Heart right ventricle (tissue), 16 donors: ENCODE results near the gene SURF2. TPM values are rescaled to one million over a fixed set of nuclear protein-coding genes. Genes with fewer than 3 reads are reported as not detected.
"Not testable (repeated sequence)": the region's sequence is repeated elsewhere in the genome, so short reads cannot be mapped to it uniquely, and the experiment has no call there.

Experiments
- ATAC-seq, 8 donors: fragments of 200-7000 bp; cut with Tn5 transposase; one replicate each; pipeline ENCODE4 v1.9.1; 2020; ENCODE audit warnings: mild to moderate bottlenecking in 8 of 8, moderate library complexity in 8 of 8, moderate number of reproducible peaks in 1 of 8
- DNase-seq, 2 donors: peaks; one replicate each; pipeline ENCODE4 v3.0.0-alpha.2; 2020
- H3K27ac ChIP-seq, 10 donors: fragments of 200-600 bp; sonication (generic) in 2 of 10; one replicate each; pipeline versions ENCODE4 v1.5.0 to v1.8.0; 2020 to 2022; ENCODE audit warnings: mild to moderate bottlenecking in 3 of 10
- H3K27me3 ChIP-seq, 7 donors: fragments of 200-600 bp; one replicate each; pipeline ENCODE4 v1.8.0; 2021 to 2022; ENCODE audit warnings: mild to moderate bottlenecking in 2 of 7
- H3K36me3 ChIP-seq, 9 donors: fragments of 200-600 bp; sonication (generic) in 1 of 9; one replicate each; pipeline versions ENCODE4 v1.5.0 to v1.8.0; 2020 to 2022; ENCODE audit warnings: mild to moderate bottlenecking in 2 of 9
- H3K4me1 ChIP-seq, 9 donors: fragments of 200-600 bp; sonication (generic) in 1 of 9; one replicate each; pipeline versions ENCODE4 v1.5.0 to v1.8.0; 2020 to 2022; ENCODE audit warnings: mild to moderate bottlenecking in 4 of 9
- H3K4me3 ChIP-seq, 10 donors: fragments of 200-600 bp; sonication (generic) in 2 of 10; one replicate each; pipeline versions ENCODE4 v1.5.0 to v1.8.0; 2020 to 2022; ENCODE audit warnings: mild to moderate bottlenecking in 7 of 10, moderate library complexity in 2 of 10
- H3K9me3 ChIP-seq, 11 donors: fragments of 200-600 bp in 10 of 11; sonication (generic) in 2 of 11; one replicate each; pipeline versions ENCODE4 v1.5.0 to v1.8.0; 2013 to 2022; ENCODE audit warnings: mild to moderate bottlenecking in 2 of 11, control low read depth in 1 of 11, moderate library complexity in 1 of 11
- WGBS, 2 donors: extraction: QIAGEN DNeasy Blood & Tissue Kit; methylation state at CpG; one replicate each; pipeline ENCODE4 v1.1.7; 2013; ENCODE audit warnings: inconsistent platforms in 1 of 2; 5-methylcytosine and 5-hydroxymethylcytosine counted together
- intact Hi-C, 10 donors: fragments of 100-400 bp; cut with DNase I; formaldehyde crosslinking; loops; one replicate each; pipeline versions ENCODE4 v1.11.1 to v1.14.2; 2022
- polyA plus RNA-seq, 2 donors: library from polyadenylated mRNA; stranded (reverse); fragments of 200-250 nt; gene quantifications; one replicate each; pipeline ENCODE4 v1.2.3, GENCODE V29; 2013
- total RNA-seq, 10 donors: library from RNA; stranded (reverse); fragmentation: NEBNext Ultra II Directional in 3 of 10; extraction: Animal tissue kit (Norgen Biotek cat#: 25700) in 3 of 10; gene quantifications; one replicate each; pipeline versions ENCODE4 v1.2.1 to v1.2.4, GENCODE V29; 2021 to 2023
- TF ChIP-seq, protein P1 (sequence below), 9 donors: fragments of 200-600 bp; sonication (generic) in 2 of 9; IDR thresholded peaks; one replicate each; pipeline versions ENCODE4 v1.5.0 to v1.8.0; 2021 to 2022; ENCODE audit warnings: antibody characterized with exemption in 9 of 9, mild to moderate bottlenecking in 5 of 9, moderate library complexity in 1 of 9
- donor health status: Arrhythmogenic right ventricular cardiomyopathy.
- donor health status: ischemic (EF 13 %, LVEDD 7.1; RV severe dilation, severe dysfunction).
- donor health status: healthy with polysubstance abuse.
- donor health status: DM: no; HTN: yes; CAD: no.
- donor health status: DM: no; HTN: no; CAD: no.
- donor health status: ischemic (EF 25% LVEDD 6.9; RV normal size, moderate dysfunction).
- donor health status: ischemic (EF 25% LVEDD 5.7; RV mildly dilated, moderate dysfunction).
- donor health status: healthy.
- donor health status: DM: yes; HTN: yes; CAD: no.
- donor health status: Ischemic cardiomyopathy.
- donor health status: ischemic (EF 35%, LVEDD 5.7; RV mildly dilated, moderate dysfunction).
- donor health status: nonischemic (EF 11% LVEDD 7.7; RV severe dilation, severe dysfunction).
- donor health status: DM: yes; HTN: yes; CAD: no.
- donor health status: PGD.
- donor health status: ischemic (EF 29% LVEDD 5.4; RV normal size, mild dysfunction).
- donor health status: nonischemic (EF 23%, LVEDD 6.1; RV moderate dilation, normal function).

Gene SURF2
- total and polyA plus RNA-seq, 12 donors, result 9.7 to 44.8 (median 14.2) TPM

DNA sequence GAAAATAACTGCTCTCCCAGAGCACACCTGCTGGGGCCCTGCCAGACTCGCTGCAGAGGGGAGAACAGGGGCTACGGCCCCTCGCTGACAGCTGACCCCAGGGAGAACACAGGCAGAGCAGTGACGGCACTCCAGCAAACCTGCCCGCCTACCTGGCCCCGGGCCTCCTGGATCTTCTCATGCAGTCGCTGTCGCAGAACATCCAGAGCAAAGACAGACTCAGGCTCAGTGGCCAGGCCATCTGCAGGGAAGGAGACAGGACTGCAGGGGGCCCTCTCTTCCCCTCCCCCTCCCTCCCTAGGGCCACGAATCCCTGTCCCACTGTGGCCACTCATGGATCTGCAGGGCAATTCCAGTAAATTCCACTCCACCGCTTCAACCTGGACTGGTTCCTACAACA is 22.8 kb upstream of the SURF2 start:
- no peak for ATAC-seq

DNA sequence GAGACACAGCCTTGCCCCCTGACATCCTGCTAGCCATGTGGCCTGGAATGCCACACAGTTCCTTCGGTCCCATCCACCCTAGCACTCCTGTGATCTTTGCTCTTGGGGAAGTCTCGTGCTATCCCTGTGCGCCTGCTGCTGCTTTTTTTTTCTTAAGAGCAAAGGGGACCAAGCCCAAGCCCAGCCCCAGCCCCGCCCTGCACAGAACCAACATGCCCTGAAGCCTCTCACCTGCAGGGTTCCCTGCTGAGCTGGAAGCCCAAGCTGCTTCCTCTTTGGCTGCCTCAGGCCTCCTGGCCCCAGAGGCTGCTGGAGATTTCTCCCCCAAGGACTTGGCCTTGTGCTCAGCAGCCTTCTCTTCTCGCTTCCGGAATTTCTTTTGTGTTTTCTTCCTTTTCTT is 22.2 kb upstream of the SURF2 start:
- Histone ChIP-seq H3K4me1 (peaks cover 4 to 36% (median 21%) of the 10 kb centered on the region in 9 donors), H3K27me3 (no peaks in the 10 kb centered on the region), H3K9me3 (no peaks in the 10 kb centered on the region), H3K27ac (no peak overlapping the region), H3K36me3 (peaks cover 0 to 58% (median 33%) of the 10 kb centered on the region in 9 donors), H3K4me3 (no peak overlapping the region)
- 89 to 90% methylated on average over 6 of the region's 6 CpGs for WGBS, 2 donors
- TF ChIP-seq, protein P1, sequence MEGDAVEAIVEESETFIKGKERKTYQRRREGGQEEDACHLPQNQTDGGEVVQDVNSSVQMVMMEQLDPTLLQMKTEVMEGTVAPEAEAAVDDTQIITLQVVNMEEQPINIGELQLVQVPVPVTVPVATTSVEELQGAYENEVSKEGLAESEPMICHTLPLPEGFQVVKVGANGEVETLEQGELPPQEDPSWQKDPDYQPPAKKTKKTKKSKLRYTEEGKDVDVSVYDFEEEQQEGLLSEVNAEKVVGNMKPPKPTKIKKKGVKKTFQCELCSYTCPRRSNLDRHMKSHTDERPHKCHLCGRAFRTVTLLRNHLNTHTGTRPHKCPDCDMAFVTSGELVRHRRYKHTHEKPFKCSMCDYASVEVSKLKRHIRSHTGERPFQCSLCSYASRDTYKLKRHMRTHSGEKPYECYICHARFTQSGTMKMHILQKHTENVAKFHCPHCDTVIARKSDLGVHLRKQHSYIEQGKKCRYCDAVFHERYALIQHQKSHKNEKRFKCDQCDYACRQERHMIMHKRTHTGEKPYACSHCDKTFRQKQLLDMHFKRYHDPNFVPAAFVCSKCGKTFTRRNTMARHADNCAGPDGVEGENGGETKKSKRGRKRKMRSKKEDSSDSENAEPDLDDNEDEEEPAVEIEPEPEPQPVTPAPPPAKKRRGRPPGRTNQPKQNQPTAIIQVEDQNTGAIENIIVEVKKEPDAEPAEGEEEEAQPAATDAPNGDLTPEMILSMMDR (IDR thresholded peaks at IDR 0.05), result no peak
- ATAC-seq (no peak), DNase-seq (no peak)
- intact Hi-C loops, result loop anchor here in 5 of 10 donors (5.0 to 10.0 kb wide), 5 partner anchors 43 to 299 kb away; partner anchors contain the start of genes GTF3C5 (in 1 of the 5), STKLD1 (in 1 of the 5) and SURF4 (in 1 of the 5)

More for the DNA sequence above, 22.8 kb upstream of the SURF2 start:
- Histone ChIP-seq H3K4me3 (no peak overlapping the region), H3K27ac (no peak overlapping the region), H3K27me3 (no peaks in the 10 kb centered on the region), H3K9me3 (no peaks in the 10 kb centered on the region), H3K4me1 (peaks cover 4 to 30% (median 21%) of the 10 kb centered on the region in 9 donors), H3K36me3 (peaks cover 0 to 53% (median 33%) of the 10 kb centered on the region in 9 donors)
- TF ChIP-seq, protein P1 (IDR thresholded peaks at IDR 0.05), result no peak
- DNase-seq, result no peak
- 92 to 93% methylated on average over 10 of the region's 10 CpGs for WGBS, 2 donors
- intact Hi-C loops, result loop anchor here in 5 of 10 donors (5.0 to 10.0 kb wide), 5 partner anchors 44 to 299 kb away; partner anchors contain the start of genes GTF3C5 (in 1 of the 5), STKLD1 (in 1 of the 5) and SURF4 (in 1 of the 5)

DNA sequence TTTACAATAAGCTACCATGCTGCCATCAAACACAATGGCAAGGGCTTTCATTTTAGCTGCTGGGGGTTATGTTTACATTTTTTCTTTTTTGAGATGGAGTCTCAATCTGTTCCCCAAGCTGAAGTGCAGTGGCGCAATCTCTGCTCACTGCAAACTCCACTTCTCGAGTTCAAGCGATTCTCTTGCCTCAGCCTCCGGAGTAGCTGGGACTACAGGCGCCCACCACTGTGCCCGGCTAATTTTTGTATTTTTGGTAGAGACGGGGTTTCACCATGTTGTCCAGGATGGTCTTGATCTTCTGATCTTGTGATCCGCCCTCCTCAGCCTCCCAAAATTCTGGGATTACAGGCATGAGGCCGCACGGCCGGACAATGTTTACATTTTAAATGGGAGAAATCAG is 21.5 kb upstream of the SURF2 start:
- WGBS, 2 donors, result 89 to 90% methylated on average over 11 of the region's 11 CpGs
- Histone ChIP-seq H3K36me3 (peaks cover 0 to 62% (median 33%) of the 10 kb centered on the region in 9 donors), H3K4me3 (peak overlapping the region in 9 of 10 donors; percentile 69 to 95 (median 82)), H3K4me1 (peaks cover 4 to 44% (median 22%) of the 10 kb centered on the region in 9 donors)
- DNase-seq, H3K27me3 ChIP-seq, H3K27ac ChIP-seq, ATAC-seq, H3K9me3 ChIP-seq: not testable (repeated sequence)
- intact Hi-C loops, result loop anchor here in 6 of 10 donors (5.0 to 10.0 kb wide), 6 partner anchors 37 to 300 kb away; partner anchors contain the start of genes STKLD1 (in 2 of the 6), SURF4 (in 2 of the 6) and GTF3C5 (in 1 of the 6)

DNA sequence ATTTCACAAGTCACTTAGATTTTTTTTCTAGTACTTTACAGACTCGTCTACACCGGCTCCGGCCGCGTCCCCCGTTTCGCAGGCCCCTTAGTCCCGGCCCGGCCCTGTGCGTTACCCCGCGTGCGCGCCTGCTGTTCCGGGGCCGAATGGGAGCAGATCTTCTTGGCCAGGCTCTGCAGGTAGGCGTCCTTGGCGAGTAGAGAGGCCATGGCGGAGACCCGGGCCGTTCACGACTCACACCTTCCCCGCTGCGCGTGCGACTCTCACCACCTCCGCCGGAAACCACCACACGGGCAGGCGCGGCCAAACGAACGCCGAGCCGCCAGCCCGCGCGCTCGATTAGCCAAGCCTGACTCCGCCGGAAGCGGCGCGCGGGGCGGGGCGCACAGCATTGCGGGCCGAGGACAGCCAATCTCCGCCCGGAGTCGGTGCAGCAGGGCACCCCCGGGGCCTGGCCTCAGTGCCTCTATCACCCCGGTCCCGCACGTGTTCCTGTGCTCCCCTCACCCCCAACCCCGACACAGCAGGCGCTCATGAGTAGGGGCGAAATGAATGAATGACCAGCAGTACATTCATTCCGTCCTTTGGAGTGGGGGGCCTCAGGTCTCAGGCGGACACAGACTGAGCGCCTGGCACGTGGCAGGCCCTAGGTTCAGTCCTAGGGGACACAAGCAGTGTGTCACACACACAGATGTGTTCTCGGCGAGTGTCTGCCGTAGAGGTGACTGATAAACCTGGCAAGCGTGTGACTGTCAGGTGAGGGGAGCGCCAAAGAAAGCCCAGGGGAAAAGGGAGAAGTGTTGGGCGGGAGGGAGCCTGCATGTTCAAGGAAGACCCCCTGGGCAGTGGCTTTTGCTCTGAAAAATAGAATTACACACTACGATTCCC is 20.2 kb upstream of the SURF2 start, which contains the start of gene SURF6:
SURF6 (minus strand) TSS at position 265 of the 888 bp plus-strand sequence; CDS start at position 209, 56 bp downstream.
- peak within 1 kb of the TSS in 9 of 10 donors; percentile 63 to 85 (median 82) for H3K27ac ChIP-seq
- peaks cover 0 to 62% (median 37%) of the 10 kb centered on the region in 9 donors for H3K36me3 ChIP-seq
- ATAC-seq (peak; percentile 94 to 96 (median 96)), DNase-seq (peak; percentile 91)
- 3% methylated on average over 70 of the region's 70 CpGs for WGBS, 2 donors
- intact Hi-C loops, result loop anchor here in 3 of 10 donors (5.0 to 10.0 kb wide), 4 partner anchors 36 to 301 kb away; partner anchors contain the start of genes GTF3C5 (in 1 of the 3), STKLD1 (in 1 of the 3) and SURF4 (in 1 of the 3)
- H3K4me1 ChIP-seq, result peaks cover 4 to 57% (median 23%) of the 10 kb centered on the region in 9 donors
- H3K9me3 ChIP-seq, result no peaks in the 10 kb centered on the region
- H3K27me3 ChIP-seq, result no peaks in the 10 kb centered on the region
- H3K4me3 ChIP-seq, result peak within 1 kb of the TSS; percentile 69 to 95 (median 82)
- TF ChIP-seq, protein P1 (IDR thresholded peaks at IDR 0.05), result no peak
